ENCODE results near the gene NLRP9.
"Not testable (repeated sequence)": the region's sequence is repeated elsewhere in the genome, so short reads cannot be mapped to it uniquely, and the experiment has no call there.

NLRP9 gene

DNA sequence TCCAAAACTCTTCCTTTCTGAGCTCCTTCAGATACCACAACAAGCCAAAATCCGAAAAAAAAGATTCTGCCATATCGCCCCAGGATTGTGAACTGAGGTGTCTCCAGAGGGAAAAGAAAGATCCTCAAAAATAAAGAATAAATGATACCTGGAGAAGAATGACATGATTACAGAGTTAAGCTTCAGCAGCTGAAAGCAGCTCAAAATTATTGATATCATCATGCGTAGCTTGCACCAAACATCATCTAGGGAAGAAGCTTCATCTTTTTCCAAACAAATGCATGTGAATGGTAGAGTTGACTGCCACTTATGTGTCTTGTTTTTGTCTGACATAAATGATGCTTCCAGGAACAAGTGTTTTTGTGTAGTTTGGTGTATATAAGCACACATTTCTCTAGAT is at the start of gene NLRP9:
Gene NLRP9 (minus strand): TSS at position 101 of the 400 bp plus-strand sequence. CDS start 28 bp downstream, at position 73.
- DNase-seq (ENCODE audit: low read depth), result no peak

DNA sequence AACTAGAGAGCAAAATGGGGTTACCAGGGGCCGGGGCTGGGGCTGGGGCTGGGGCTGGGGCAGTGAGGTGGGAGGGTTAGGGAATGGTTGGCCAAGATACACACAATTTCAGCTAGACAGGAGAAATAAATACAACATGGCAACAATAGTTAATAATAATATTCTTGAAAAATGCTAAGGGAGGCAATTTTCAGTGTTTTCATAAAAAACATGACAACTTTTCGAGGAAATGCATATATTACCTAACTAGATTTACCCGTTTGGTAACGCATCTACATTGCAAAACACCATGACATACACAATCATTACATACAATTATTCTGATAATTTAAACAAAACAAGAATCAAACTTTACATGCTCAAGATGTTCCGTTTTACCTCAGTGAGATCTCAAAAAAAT is 42.9 kb upstream of the NLRP9 start:
- DNase-seq (ENCODE audit: low read depth), result no peak

- no peak for DNase-seq (ENCODE audit: low read depth)
Measured at GRCh38 chr19:55778331-55778730, 40.1 kb upstream of the NLRP9 start.

GRCh38 chr19:55777528-55777927 is 39.3 kb upstream of the NLRP9 start:
- DNase-seq (ENCODE audit: low read depth), result no peak

GRCh38 chr19:55769632-55770031 is 31.4 kb upstream of the NLRP9 start:
- not testable (repeated sequence) for DNase-seq (ENCODE audit: low read depth)

- not testable (repeated sequence) for DNase-seq (ENCODE audit: low read depth)
Measured at GRCh38 chr19:55768818-55769217, 30.6 kb upstream of the NLRP9 start, which contains the start of gene RFPL4AL1. Gene RFPL4AL1, plus strand, starts transcription at chr19:55769118. Its CDS starts 2,687 bp downstream, at chr19:55771805.

GRCh38 chr19:55766466-55766865 is 28.3 kb upstream of the NLRP9 start:
- no peak for DNase-seq (ENCODE audit: low read depth)

DNA sequence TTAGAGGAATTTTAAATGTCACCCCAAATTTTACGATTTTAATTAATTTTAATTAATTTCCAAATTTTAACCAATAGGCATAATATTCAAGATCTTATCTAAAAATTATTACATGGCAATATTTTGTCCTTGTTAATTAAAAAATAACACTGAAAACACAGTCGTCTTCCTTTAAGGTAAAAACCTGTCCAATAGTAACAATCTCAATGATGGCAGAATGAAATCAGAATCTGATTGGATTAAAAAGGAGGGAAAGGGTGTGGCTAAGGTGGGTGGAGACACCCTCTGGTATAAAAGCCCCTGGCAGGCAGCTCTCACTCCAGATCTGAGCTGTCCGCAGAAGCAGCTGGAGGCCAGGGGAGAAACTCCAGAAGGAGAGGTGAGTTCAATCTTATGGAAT is 20.6 kb upstream of the NLRP9 start, which contains the start of gene RFPL4A:
Gene RFPL4A (plus strand): TSS at position 301 of the 400 bp plus-strand sequence. CDS start 2,704 bp downstream, outside the sequence.
- not testable (repeated sequence) for DNase-seq (ENCODE audit: low read depth)

DNA sequence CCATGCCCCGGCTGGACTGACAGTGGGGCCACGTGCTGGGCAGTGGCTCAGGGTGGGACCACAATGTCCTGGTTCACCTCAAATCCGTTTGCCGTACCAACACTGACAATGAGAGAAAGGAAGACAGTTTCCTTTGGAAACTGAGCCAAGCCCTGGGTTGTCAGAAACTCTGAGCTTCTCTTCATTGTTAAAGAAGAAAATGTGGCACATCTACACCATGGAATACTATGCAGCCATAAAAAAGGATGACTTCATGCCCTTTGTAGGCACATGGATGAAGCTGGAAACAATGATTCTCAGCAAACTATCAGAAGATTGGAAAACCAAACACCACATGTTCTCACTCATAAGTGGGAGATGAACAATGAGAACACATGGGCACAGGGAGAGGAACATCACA is 18.6 kb upstream of the NLRP9 start:
- DNase-seq (ENCODE audit: low read depth), result not testable (repeated sequence)

GRCh38 chr19:55753401-55753800 is 15.2 kb upstream of the NLRP9 start:
- DNase-seq (ENCODE audit: low read depth), result no peak

GRCh38 chr19:55750715-55751114 is 12.5 kb upstream of the NLRP9 start:
- DNase-seq (ENCODE audit: low read depth), result no peak

DNA sequence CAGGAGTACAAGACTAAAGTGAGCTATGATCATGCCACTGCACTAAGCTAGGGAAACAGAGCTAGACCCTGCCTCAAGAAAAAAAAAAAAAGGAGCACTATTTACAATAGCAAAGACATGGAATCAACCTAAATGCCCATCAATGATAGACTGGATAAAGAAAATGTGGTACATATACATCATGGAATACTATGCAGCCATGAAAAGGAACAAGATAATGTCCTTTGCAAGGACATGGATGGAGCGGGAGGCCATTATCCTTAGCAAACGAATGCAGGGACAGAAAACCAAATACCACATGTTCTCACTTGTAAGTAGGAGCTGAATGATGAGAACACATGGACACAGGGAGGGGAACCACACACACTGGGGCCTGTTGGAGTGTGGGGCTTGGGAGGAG is 7.8 kb downstream of the NLRP9 start:
- DNase-seq (ENCODE audit: low read depth), result not testable (repeated sequence)

- no peak for DNase-seq (ENCODE audit: low read depth)
Measured at GRCh38 chr19:55723491-55723890, 14.7 kb downstream of the NLRP9 start.

DNA sequence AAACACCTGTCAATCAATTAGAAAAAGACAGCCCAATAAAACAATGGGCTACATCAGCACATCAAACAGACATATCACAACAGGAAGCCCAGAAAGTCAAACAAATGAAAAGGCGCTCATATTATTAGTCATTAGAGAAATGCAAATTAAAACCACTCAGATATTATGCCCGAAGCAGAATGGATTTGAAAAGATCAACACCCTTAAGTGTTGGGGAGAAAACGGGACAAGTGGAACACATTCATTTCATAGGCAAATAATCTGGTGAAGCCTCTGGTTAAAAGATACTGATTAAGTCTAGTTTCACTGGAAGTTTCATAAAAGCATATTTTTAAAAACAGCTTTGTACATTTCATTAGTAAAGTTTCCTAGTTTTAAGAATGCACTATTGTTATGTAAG is 17.4 kb downstream of the NLRP9 start:
- no peak for DNase-seq (ENCODE audit: low read depth)

DNA sequence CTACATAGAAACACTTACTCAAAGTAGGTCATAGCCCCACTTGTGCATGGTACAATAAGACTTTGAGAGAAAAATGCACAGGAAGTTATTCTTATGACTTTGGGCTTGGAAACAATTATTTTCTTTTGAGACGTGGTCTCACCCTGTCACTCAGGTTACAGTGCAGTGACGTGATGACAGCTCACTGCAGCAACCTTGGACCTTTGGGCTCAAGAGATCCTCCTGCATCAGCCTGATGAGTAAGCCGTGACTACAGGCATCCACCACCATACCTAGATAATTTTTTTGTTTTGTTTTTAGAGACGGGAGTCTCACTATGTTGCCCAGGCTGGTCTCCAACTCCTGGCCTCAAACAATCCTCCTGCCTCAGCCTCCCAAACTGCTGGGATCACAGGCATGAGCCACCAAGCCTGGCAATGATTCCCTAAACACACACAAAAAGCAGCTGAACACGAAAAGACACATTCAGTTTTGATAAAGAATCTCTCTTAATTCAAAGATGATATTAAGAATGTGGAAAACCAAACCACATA is 17.9 kb downstream of the NLRP9 start:
- no peak for DNase-seq (ENCODE audit: low read depth)

- DNase-seq (ENCODE audit: low read depth), result not testable (repeated sequence)
Measured at GRCh38 chr19:55717879-55718711, 20.1 kb downstream of the NLRP9 start.

DNA sequence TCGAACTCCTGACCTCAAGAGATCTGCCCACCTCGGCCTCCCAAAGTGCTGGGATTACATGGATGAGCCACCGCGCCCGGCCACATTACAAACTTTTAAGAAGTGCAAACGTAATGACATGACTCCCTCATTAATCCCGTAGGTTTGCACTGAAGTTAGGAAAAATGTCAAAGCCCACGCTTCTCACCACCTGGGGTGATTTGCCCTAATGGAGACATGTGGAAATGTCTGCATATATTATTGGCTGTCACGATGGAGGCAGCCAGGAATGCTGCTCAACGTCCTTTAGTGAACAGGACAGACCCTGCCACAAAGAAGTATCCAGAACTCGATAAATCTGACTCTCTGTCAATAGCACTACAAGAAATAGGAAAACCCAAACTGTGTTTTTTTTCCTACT is 21.0 kb downstream of the NLRP9 start:
- DNase-seq (ENCODE audit: low read depth), result no peak

DNA sequence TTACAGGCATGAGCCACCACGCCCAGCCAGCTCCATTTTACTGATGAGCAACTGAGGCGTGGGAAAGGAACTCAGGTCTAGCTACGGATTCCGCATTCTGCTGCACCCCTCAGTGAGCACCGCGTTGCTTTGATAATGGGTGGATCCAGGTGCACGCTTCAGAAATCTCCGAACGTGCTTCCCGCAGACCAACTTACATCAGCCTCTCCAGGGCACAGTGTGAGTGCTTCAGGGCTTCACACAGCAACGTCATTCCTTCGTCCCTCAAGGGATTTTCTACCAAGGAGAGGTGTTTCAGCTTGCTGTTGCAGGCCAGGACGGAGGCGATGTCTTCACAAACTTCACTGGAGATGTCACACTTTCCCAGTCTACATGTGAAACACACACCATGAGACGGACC is 21.7 kb downstream of the NLRP9 start:
- no peak for DNase-seq (ENCODE audit: low read depth)

GRCh38 chr19:55712804-55713631 is 25.2 kb downstream of the NLRP9 start:
- no peak for DNase-seq (ENCODE audit: low read depth)

- no peak for DNase-seq (ENCODE audit: low read depth)
Measured at GRCh38 chr19:55711719-55712118, 26.5 kb downstream of the NLRP9 start.

GRCh38 chr19:55705972-55706371 is 32.2 kb downstream of the NLRP9 start:
- no peak for DNase-seq (ENCODE audit: low read depth)

- no peak for DNase-seq (ENCODE audit: low read depth)
Measured at GRCh38 chr19:55704494-55705245, 33.5 kb downstream of the NLRP9 start.

Measured in activated T-cell treated with anti-CD3 and anti-CD28 coated beads for 48 hours (primary cell).